OCI-LY1 (cell line): Measurements from ENCODE around the gene PRMT7.

Experiments used
- CTCF ChIP-seq: fragments of 200-600 bp; sonication (generic), shearing (Covaris generic); IDR thresholded peaks from 2 replicates; pipeline ENCODE4 v1.5.1; 2017; ENCODE audit warnings: mild to moderate bottlenecking, antibody characterized with exemption, low read length, moderate library complexity, mixed read lengths
- EZH2 ChIP-seq: fragments of 200-600 bp; sonication (generic), shearing (Covaris generic); IDR thresholded peaks from 2 replicates; pipeline ENCODE4 v1.8.0; 2017; ENCODE audit warnings: borderline replicate concordance, mixed run types, mild to moderate bottlenecking, antibody characterized with exemption, low read length, moderate library complexity, mixed read lengths

- TF ChIP-seq CTCF = no peak
- no peak for TF ChIP-seq EZH2
These were observed 38.2 kb upstream of the PRMT7 start for GRCh38 chr16:68272507-68273209.
